Upper lobe of left lung (tissue), 4 donors: ENCODE data around the gene SCLY.

Source experiments
- CTCF ChIP-seq, 6 experiments: fragments of 450-650 bp in 4 of 6; fragments of 200-600 bp in 2 of 6; sonication (generic) in 2 of 6; IDR thresholded peaks; one replicate each; pipeline ENCODE4 v1.5.1; 2016 to 2019; ENCODE audit warnings: antibody characterized with exemption in 6 of 6
- EP300 ChIP-seq, 4 donors: sonication (generic); formaldehyde crosslinking; IDR thresholded peaks; one replicate each; pipeline ENCODE4 v1.5.1; 2017; ENCODE audit warnings: antibody characterized with exemption in 4 of 4, control low read depth in 2 of 4
- POLR2A ChIP-seq, 4 donors: fragments of 450-650 bp; IDR thresholded peaks; one replicate each; pipeline ENCODE4 v1.5.1; 2016 to 2017; ENCODE audit warnings: antibody characterized with exemption in 4 of 4, mild to moderate bottlenecking in 2 of 4
- POLR2AphosphoS5 ChIP-seq, 2 donors: sonication (generic); formaldehyde crosslinking; IDR thresholded peaks; one replicate each; pipeline ENCODE4 v1.5.1; 2017; ENCODE audit warnings: antibody characterized with exemption in 2 of 2

- no peak for TF ChIP-seq POLR2AphosphoS5 (IDR thresholded peaks at IDR 0.05)
- no peak for TF ChIP-seq CTCF (IDR thresholded peaks at IDR 0.05)
- TF ChIP-seq EP300 (IDR thresholded peaks at IDR 0.05), result no peak
- no peak for TF ChIP-seq POLR2A (IDR thresholded peaks at IDR 0.05)
Measured at GRCh38 chr2:238079874-238080327, 19.1 kb downstream of the SCLY start.
